Activated CD4-positive, alpha-beta T cell treated with anti-CD3 and anti-CD28 coated beads, Interleukin-2, amount 10 ng/mL, durations not matched to agents 7 days and 5 days (primary cell): ENCODE results near the gene CLHC1. TPM values are rescaled to one million over a fixed set of nuclear protein-coding genes. Genes with fewer than 3 reads are reported as not detected.
A peak's percentile ranks its signal among the peaks of the same experiment; 100 is the strongest.

Experiments used
- CTCF ChIA-PET: fragments of 350-600 bp; sonication (Branson Sonifier 250); formaldehyde crosslinking; loops from one replicate; lab custom pipeline; 2021; ENCODE audit warnings: antibody characterized with exemption; lab: Charles Lee
- POLR2A ChIA-PET: fragments of 350-600 bp; sonication (Branson Sonifier 250); formaldehyde crosslinking; loops from one replicate; lab custom pipeline; 2021; ENCODE audit warnings: antibody characterized with exemption; lab: Charles Lee
- DNase-seq: peaks from one replicate; pipeline ENCODE4 v3.0.0-alpha.2; 2020
- H3K27ac Mint-ChIP-seq: one replicate; pipeline ENCODE4 v1.8.0; 2021; ENCODE audit warnings: mild to moderate bottlenecking, moderate library complexity, mixed read lengths
- H3K27me3 Mint-ChIP-seq: one replicate; pipeline ENCODE4 v1.8.0; 2021; ENCODE audit warnings: mixed read lengths
- H3K36me3 Mint-ChIP-seq: one replicate; pipeline ENCODE4 v1.8.0; 2021; ENCODE audit warnings: low read depth, mixed read lengths
- H3K4me1 Mint-ChIP-seq: one replicate; pipeline ENCODE4 v1.8.0; 2021; ENCODE audit warnings: mixed read lengths
- H3K4me3 Mint-ChIP-seq: one replicate; pipeline ENCODE4 v1.8.0; 2021; ENCODE audit warnings: mild to moderate bottlenecking, moderate library complexity, mixed read lengths
- H3K9me3 Mint-ChIP-seq: one replicate; pipeline ENCODE4 v1.8.0; 2021; ENCODE audit warnings: mixed read lengths
- total RNA-seq, 2 experiments: library from RNA; stranded (reverse); gene quantifications; one replicate each; pipeline ENCODE4 v1.2.3, GENCODE V29; 2021

The CLHC1 gene
- total RNA-seq, 2 experiments from 2014 or later, result 9.6 to 11.2 TPM

GRCh38 chr2:55141572-55142413, 90.3 kb downstream of the CLHC1 start:
- Mint-ChIP-seq H3K9me3 (peaks cover 9% of the 10 kb centered on the region), H3K4me1 (peaks cover 19% of the 10 kb centered on the region), H3K27ac (peak overlapping the region; percentile 77), H3K36me3 (peaks cover 3% of the 10 kb centered on the region), H3K27me3 (no peaks in the 10 kb centered on the region), H3K4me3 (no peak overlapping the region)
- peak; percentile 27 for DNase-seq
- ChIA-PET CTCF (interaction anchor here (0.7 kb wide), 1 partner anchor 15 kb away, joined by 3 read pairs; no protein-coding TSS in a partner anchor), POLR2A (no interaction called here)

DNA sequence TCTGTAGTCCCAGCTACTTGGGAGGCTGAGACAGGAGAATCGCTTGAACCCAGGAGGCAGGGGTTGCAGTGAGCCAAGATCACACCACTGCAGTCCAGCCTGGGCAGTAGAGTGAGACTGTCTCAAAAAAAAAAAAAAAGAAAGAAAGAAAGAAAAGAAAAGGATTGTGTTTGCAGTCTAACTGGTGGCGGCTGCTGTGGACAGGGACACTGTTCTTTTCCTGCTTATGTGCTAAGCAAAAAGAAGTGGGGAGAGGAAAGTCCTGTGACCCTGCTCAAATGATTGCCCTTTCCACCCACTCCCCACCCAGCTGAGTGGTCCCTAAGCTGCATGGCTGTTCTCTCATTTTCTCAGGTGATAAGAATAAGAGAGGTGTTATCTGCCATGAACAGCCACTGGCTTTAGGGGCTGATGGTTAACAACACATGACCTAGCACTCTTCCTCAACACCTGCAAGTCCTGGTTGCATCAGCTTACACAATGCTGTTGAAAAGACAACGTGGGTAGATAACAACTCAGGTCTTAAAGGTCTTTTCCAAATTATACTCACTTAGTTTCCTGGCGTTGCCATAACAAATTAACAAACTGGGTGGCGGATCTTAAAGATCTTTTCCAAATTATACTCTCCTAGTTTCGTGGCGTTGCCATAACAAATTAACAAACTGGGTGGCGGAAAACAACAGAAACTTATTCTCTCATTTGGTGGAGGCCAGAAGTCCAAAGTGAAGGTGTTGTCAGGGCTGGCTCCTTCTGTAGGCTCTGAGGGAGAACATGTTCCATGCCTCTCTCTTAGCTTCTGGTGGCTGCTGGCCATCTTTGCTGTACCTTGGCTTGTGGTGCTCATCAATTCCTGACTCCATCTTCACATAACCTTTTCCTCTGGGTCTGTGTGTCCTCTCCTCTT, 91.5 kb downstream of the CLHC1 start:
- no peak for DNase-seq
- Mint-ChIP-seq H3K27me3 (no peaks in the 10 kb centered on the region), H3K4me1 (peaks cover 21% of the 10 kb centered on the region), H3K36me3 (peaks cover 3% of the 10 kb centered on the region), H3K4me3 (no peak overlapping the region), H3K9me3 (peaks cover 9% of the 10 kb centered on the region), H3K27ac (no peak overlapping the region)
- ChIA-PET POLR2A (no interaction called here), CTCF (interaction anchor here (0.7 to 1.0 kb wide), 2 partner anchors 14 to 44 kb away, joined by 3 read pairs; no protein-coding TSS in a partner anchor)

DNA sequence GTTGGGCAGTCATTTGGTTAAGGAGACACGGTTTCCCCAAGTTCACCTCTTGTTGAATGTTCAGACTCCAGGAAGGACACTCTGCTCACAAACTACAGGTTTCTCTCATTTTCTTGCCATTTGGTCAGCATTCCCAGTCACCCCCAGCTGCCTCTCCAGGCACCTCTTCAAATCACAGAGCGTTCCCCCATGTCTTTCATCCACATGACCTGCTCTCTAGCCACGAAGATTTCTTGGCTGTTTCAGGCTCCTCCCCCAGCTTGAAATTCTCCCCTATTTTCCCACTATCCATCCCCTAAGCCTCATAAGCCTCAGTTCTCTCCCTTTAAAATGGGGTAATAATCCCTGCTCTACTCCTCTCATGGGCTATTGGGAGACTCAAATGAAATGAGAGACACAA, 92.8 kb downstream of the CLHC1 start:
- H3K4me1 Mint-ChIP-seq, result peaks cover 30% of the 10 kb centered on the region
- H3K36me3 Mint-ChIP-seq, result peaks cover 3% of the 10 kb centered on the region
- no peak for DNase-seq
- H3K27me3 Mint-ChIP-seq, result no peaks in the 10 kb centered on the region
- POLR2A ChIA-PET, result no interaction called here
- H3K27ac Mint-ChIP-seq, result no peak overlapping the region
- CTCF ChIA-PET, result interaction anchor here (1.0 kb wide), 1 partner anchor 43 kb away, joined by 3 read pairs; no protein-coding TSS in a partner anchor
- H3K9me3 Mint-ChIP-seq, result peaks cover 9% of the 10 kb centered on the region
- H3K4me3 Mint-ChIP-seq, result no peak overlapping the region

DNA sequence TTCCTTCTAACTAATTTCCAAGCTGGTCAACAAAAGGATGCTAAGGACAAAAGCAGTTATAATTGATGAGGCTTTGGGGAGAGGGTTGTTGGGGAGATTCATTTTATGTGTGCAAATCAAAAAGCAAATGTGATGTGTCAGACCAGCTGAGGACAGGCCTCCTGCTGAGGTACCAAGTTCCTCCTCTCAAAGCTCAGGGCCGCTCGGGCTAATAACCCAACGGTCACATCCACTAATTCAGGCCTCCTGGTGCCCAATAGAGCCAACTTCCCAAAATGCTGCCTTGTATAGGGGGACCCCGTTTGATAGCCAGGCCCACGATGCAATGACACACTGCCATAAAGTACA, 93.2 kb downstream of the CLHC1 start:
- no peak overlapping the region for H3K4me3 Mint-ChIP-seq
- peaks cover 35% of the 10 kb centered on the region for H3K4me1 Mint-ChIP-seq
- H3K27me3 Mint-ChIP-seq, result no peaks in the 10 kb centered on the region
- no peak overlapping the region for H3K27ac Mint-ChIP-seq
- DNase-seq, result no peak
- H3K9me3 Mint-ChIP-seq, result peaks cover 5% of the 10 kb centered on the region
- H3K36me3 Mint-ChIP-seq, result peaks cover 3% of the 10 kb centered on the region
- ChIA-PET POLR2A (no interaction called here), CTCF (interaction anchor here (0.8 kb wide), 1 partner anchor 27 kb away, joined by 3 read pairs; no protein-coding TSS in a partner anchor)

GRCh38 chr2:55138014-55138881, 93.8 kb downstream of the CLHC1 start:
- H3K27me3 Mint-ChIP-seq, result no peaks in the 10 kb centered on the region
- ChIA-PET POLR2A (no interaction called here), CTCF (interaction anchor here (0.7 to 0.8 kb wide), 2 partner anchors 27 to 222 kb away, joined by 3 read pairs; no protein-coding TSS in a partner anchor)
- peaks cover 41% of the 10 kb centered on the region for H3K4me1 Mint-ChIP-seq
- DNase-seq, result no peak
- H3K36me3 Mint-ChIP-seq, result peaks cover 3% of the 10 kb centered on the region
- no peak overlapping the region for H3K4me3 Mint-ChIP-seq
- H3K9me3 Mint-ChIP-seq, result peaks cover 3% of the 10 kb centered on the region
- H3K27ac Mint-ChIP-seq, result no peak overlapping the region

- Mint-ChIP-seq H3K36me3 (peaks cover 3% of the 10 kb centered on the region), H3K4me1 (peaks cover 38% of the 10 kb centered on the region), H3K27me3 (no peaks in the 10 kb centered on the region), H3K4me3 (no peak overlapping the region), H3K9me3 (peaks cover 3% of the 10 kb centered on the region), H3K27ac (no peak overlapping the region)
- no peak for DNase-seq
- ChIA-PET CTCF (interaction anchor here (0.6 to 0.7 kb wide), 2 partner anchors 221 to 1883 kb away, joined by 3 read pairs; no protein-coding TSS in a partner anchor), POLR2A (no interaction called here)
These were observed 94.8 kb downstream of the CLHC1 start for GRCh38 chr2:55137024-55137958.

DNA sequence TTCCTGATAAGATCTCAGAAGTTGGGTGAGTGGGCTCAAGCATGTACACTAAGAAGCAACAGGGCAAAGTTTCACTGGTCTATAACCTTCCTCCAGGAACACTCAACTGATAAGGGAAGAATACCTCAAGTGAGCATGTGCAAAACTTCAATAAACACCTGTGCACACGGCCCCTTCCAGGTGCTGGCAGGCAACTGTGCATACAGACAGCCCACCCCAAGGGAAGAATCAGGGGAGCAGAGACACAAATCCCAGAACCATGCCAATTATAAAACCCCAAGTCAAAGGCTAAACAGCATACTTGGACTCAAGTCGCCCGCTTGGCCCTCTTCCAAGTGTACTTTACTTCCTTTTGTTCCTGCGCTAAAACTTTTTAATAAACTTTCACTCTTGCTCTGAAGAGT, 96.0 kb downstream of the CLHC1 start:
- Mint-ChIP-seq H3K27ac (peak overlapping the region; percentile 10), H3K4me3 (no peak overlapping the region), H3K4me1 (peaks cover 29% of the 10 kb centered on the region), H3K36me3 (no peaks in the 10 kb centered on the region), H3K9me3 (no peaks in the 10 kb centered on the region), H3K27me3 (no peaks in the 10 kb centered on the region)
- no peak for DNase-seq
- ChIA-PET POLR2A (no interaction called here), CTCF (no interaction called here)

DNA sequence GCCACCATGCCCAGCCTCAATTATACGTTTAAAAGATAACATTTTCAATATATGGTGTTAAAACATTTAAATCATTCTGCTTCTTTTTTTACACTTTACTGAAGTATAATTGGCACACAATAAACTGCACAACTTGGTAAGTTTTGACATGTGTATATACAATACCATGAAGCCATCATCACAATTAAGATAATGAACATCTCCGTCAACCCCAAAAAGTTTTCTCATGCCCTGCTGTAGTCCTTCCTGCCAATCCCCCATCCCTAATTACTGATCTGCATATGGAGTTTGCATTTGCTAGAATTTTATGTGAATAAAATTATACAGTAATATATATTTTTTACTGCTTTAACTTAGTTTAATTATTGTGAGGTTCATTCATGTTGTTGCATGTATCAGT, 96.6 kb downstream of the CLHC1 start:
- H3K4me3 Mint-ChIP-seq, result no peak overlapping the region
- no peaks in the 10 kb centered on the region for H3K36me3 Mint-ChIP-seq
- CTCF ChIA-PET, result no interaction called here
- no peaks in the 10 kb centered on the region for H3K27me3 Mint-ChIP-seq
- H3K9me3 Mint-ChIP-seq, result no peaks in the 10 kb centered on the region
- no peak for DNase-seq
- H3K27ac Mint-ChIP-seq, result no peak overlapping the region
- POLR2A ChIA-PET, result no interaction called here
- peaks cover 28% of the 10 kb centered on the region for H3K4me1 Mint-ChIP-seq

GRCh38 chr2:55134316-55134706, 97.8 kb downstream of the CLHC1 start:
- Mint-ChIP-seq H3K4me1 (peaks cover 28% of the 10 kb centered on the region), H3K9me3 (no peaks in the 10 kb centered on the region), H3K27me3 (no peaks in the 10 kb centered on the region), H3K36me3 (no peaks in the 10 kb centered on the region), H3K4me3 (peak overlapping the region; percentile 69), H3K27ac (peak overlapping the region; percentile 97)
- peak; percentile 12 for DNase-seq
- POLR2A ChIA-PET, result no interaction called here
- CTCF ChIA-PET, result interaction anchor here (0.8 to 2.3 kb wide), 2 partner anchors 19 to 35 kb away, joined by 3 to 6 read pairs; no protein-coding TSS in a partner anchor

DNA sequence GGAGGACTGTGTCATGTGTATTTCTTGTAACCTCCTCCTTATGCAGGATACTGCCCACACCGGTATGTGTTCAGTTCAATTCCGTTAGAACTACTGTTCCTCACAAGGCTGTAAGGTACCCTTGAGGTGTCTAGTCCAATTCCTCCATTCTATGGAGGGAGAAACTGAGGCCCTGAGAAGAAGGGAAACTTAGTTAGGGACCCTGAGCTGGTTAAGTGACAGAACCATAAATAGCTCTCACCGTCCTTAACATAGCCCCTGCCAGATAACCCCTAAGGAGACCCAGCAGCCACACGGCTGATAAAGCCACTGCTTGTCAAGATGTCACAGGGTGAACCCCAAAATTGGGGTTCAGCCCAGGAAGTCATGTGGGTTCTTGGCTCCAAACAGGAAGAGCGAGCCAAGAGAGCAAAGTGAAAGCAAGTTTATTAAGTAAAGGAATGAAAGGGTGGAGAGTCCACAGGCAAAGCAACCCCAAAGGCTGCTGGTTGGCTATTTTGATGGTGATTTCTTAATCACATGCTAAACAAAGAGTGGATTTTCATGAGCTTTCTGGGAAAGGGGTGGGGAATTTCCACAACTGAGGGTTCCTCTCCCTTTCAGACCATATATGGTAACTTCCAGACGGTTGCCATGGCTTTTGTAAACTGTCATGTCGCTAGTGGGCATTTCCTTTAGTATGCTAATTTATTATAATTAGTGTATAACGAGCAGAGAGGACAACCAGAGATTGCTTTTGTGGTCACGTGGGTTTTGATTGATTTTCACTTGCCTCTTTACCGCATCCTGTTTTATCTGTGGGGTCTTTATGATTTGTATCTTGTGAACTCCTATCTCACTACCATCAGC, 98.4 kb downstream of the CLHC1 start:
- POLR2A ChIA-PET, result no interaction called here
- DNase-seq, result peak; percentile 72
- Mint-ChIP-seq H3K27ac (peak overlapping the region; percentile 97), H3K4me1 (peaks cover 28% of the 10 kb centered on the region), H3K4me3 (peak overlapping the region; percentile 69), H3K27me3 (no peaks in the 10 kb centered on the region), H3K9me3 (no peaks in the 10 kb centered on the region), H3K36me3 (no peaks in the 10 kb centered on the region)
- CTCF ChIA-PET, result interaction anchor here (0.6 to 2.3 kb wide), 3 partner anchors 19 to 56 kb away, joined by 4 to 6 read pairs (median 6); no protein-coding TSS in a partner anchor
